PC-9 (cell line): ENCODE results near the gene ZNF600.

Experiments
- CTCF ChIP-seq: fragments of 200-600 bp; sonication (generic); conservative IDR thresholded peaks from 2 replicates; pipeline ENCODE4 v1.6.1; 2017; ENCODE audit warnings: mixed run types, antibody characterized with exemption, mild to moderate bottlenecking, moderate library complexity
- EZH2 ChIP-seq: fragments of 200-600 bp; sonication (generic); IDR thresholded peaks from 2 replicates; pipeline ENCODE4 v1.8.0; 2017; ENCODE audit warnings: antibody characterized with exemption, low read depth

- no peak for TF ChIP-seq CTCF
- TF ChIP-seq EZH2, result no peak
These were observed 37.1 kb upstream of the ZNF600 start for GRCh38 chr19:52823676-52824075.
